Smooth muscle cell (in vitro differentiated cells): ENCODE results near the gene GPR158. TPM values are rescaled to one million over a fixed set of nuclear protein-coding genes. Genes with fewer than 3 reads are reported as not detected.

ENCODE experiments used
- DNase-seq: peaks from one replicate; lab custom pipeline; 2025; ENCODE audit not compliant: unreplicated experiment; lab: John Stamatoyannopoulos, UW
- H2AFZ ChIP-seq: fragments of 200-600 bp; sonication (generic); 2 replicates; pipeline ENCODE4 v1.6.0; 2016; ENCODE audit warnings: antibody characterized with exemption, low read depth, mild to moderate bottlenecking
- H3F3A ChIP-seq: fragments of 200-600 bp; sonication (generic); 2 replicates; pipeline ENCODE4 v1.6.0; 2017; ENCODE audit warnings: antibody characterized with exemption, low read depth
- H3K27ac ChIP-seq: fragments of 200-600 bp; sonication (generic); 2 replicates; pipeline ENCODE4 v1.5.1; 2016; ENCODE audit warnings: low read depth, mild to moderate bottlenecking
- H3K27me3 ChIP-seq: fragments of 200-600 bp; sonication (generic); 2 replicates; pipeline ENCODE4 v1.6.1; 2016; ENCODE audit warnings: low read depth, mild to moderate bottlenecking
- H3K36me3 ChIP-seq: fragments of 200-600 bp; sonication (generic); 2 replicates; pipeline ENCODE4 v1.5.1; 2016; ENCODE audit warnings: low read depth
- H3K4me1 ChIP-seq: fragments of 200-600 bp; sonication (generic); 2 replicates; pipeline ENCODE4 v1.5.1; 2016; ENCODE audit warnings: low read depth
- H3K4me2 ChIP-seq: fragments of 200-600 bp; sonication (generic); 2 replicates; pipeline ENCODE4 v1.6.0; 2016; ENCODE audit warnings: mild to moderate bottlenecking
- H3K4me3 ChIP-seq: fragments of 200-600 bp; sonication (generic); 2 replicates; pipeline ENCODE4 v1.5.1; 2016; ENCODE audit warnings: mild to moderate bottlenecking
- H3K79me2 ChIP-seq: fragments of 200-600 bp; sonication (generic); 2 replicates; pipeline ENCODE4 v1.6.0; 2016; ENCODE audit warnings: low read depth, mild to moderate bottlenecking
- H3K9ac ChIP-seq: fragments of 200-600 bp; sonication (generic); 2 replicates; pipeline ENCODE4 v1.6.0; 2016; ENCODE audit warnings: low read depth
- H3K9me3 ChIP-seq: fragments of 200-600 bp; sonication (generic); replicated peaks from 2 replicates; pipeline ENCODE4 v1.5.1; 2016; ENCODE audit warnings: low read depth
- H4K20me1 ChIP-seq: fragments of 200-600 bp; sonication (generic); 2 replicates; pipeline ENCODE4 v1.6.0; 2016; ENCODE audit warnings: low read depth
- CTCF ChIP-seq: fragments of 200-600 bp; sonication (generic); IDR thresholded peaks from 2 replicates; pipeline ENCODE4 v1.5.1; 2017; ENCODE audit warnings: borderline replicate concordance, mild to moderate bottlenecking, antibody characterized with exemption; ENCODE audit not compliant: insufficient read depth, poor library complexity, severe bottlenecking
- WGBS: methylation state at CpG from one replicate; pipeline ENCODE4 v1.1.7; 2016; ENCODE audit warnings: low lambda C conversion rate; 5-methylcytosine and 5-hydroxymethylcytosine counted together
- polyA plus RNA-seq: library from polyadenylated mRNA; unstranded; fragments of >200 nt; fragmentation: Nextera tagmentation; extraction: Ambion mirVana; gene quantifications from 2 replicates; pipeline ENCODE4 v1.2.1, GENCODE V29; 2016
- total RNA-seq: library from RNA; depleted of rRNA; stranded (reverse); fragments of >200 nt; gene quantifications from 2 replicates; pipeline ENCODE4 v1.2.3, GENCODE V29; 2014

The GPR158 gene
- total and polyA plus RNA-seq, 2 experiments from 2014 or later, result 1.5 to 5.5 TPM

GRCh38 chr10:25531457-25532061 lies 356.8 kb downstream of the GPR158 start:
- Histone ChIP-seq H3K4me3 (no peak overlapping the region), H3K36me3 (no peaks in the 10 kb centered on the region), H3K9ac (no peak overlapping the region), H4K20me1 (no peaks in the 10 kb centered on the region), H3K4me1 (no peaks in the 10 kb centered on the region), H3K27me3 (no peaks in the 10 kb centered on the region), H3K4me2 (peak overlapping the region; percentile 33), H3F3A (no peaks in the 10 kb centered on the region), H3K9me3 (no peaks in the 10 kb centered on the region), H3K27ac (peak overlapping the region; percentile 31), H2AFZ (no peak overlapping the region), H3K79me2 (no peaks in the 10 kb centered on the region)
- no peak for DNase-seq
- 47% methylated on average over 5 of the region's 5 CpGs for WGBS
- no peak for TF ChIP-seq CTCF

- H2AFZ ChIP-seq, result no peak overlapping the region
- no peaks in the 10 kb centered on the region for H4K20me1 ChIP-seq
- H3F3A ChIP-seq, result no peaks in the 10 kb centered on the region
- WGBS, result 90% methylated on average over 3 of the region's 3 CpGs
- H3K4me2 ChIP-seq, result no peak overlapping the region
- no peak overlapping the region for H3K4me3 ChIP-seq
- H3K9me3 ChIP-seq, result no peaks in the 10 kb centered on the region
- no peaks in the 10 kb centered on the region for H3K79me2 ChIP-seq
- H3K9ac ChIP-seq, result no peak overlapping the region
- no peak for DNase-seq
- H3K4me1 ChIP-seq, result no peaks in the 10 kb centered on the region
- peak overlapping the region; percentile 31 for H3K27ac ChIP-seq
- no peaks in the 10 kb centered on the region for H3K27me3 ChIP-seq
- no peaks in the 10 kb centered on the region for H3K36me3 ChIP-seq
- TF ChIP-seq CTCF, result no peak
Observed at GRCh38 chr10:25532213-25532612, 357.4 kb downstream of the GPR158 start.

- Histone ChIP-seq H3K9ac (no peak overlapping the region), H2AFZ (no peak overlapping the region), H3K4me3 (no peak overlapping the region), H3K36me3 (no peaks in the 10 kb centered on the region), H3K4me1 (no peaks in the 10 kb centered on the region), H4K20me1 (no peaks in the 10 kb centered on the region), H3K4me2 (no peak overlapping the region), H3K79me2 (no peaks in the 10 kb centered on the region), H3K27me3 (no peaks in the 10 kb centered on the region), H3F3A (no peaks in the 10 kb centered on the region), H3K9me3 (no peaks in the 10 kb centered on the region), H3K27ac (no peak overlapping the region)
- no peak for TF ChIP-seq CTCF
- DNase-seq, result no peak
Observed at GRCh38 chr10:25536027-25536426, 361.2 kb downstream of the GPR158 start.

- no peak for DNase-seq
- H4K20me1 ChIP-seq, result no peaks in the 10 kb centered on the region
- no peaks in the 10 kb centered on the region for H3K27me3 ChIP-seq
- H3K9me3 ChIP-seq, result no peaks in the 10 kb centered on the region
- no peaks in the 10 kb centered on the region for H3K36me3 ChIP-seq
- peak overlapping the region; percentile 48 for H2AFZ ChIP-seq
- H3K9ac ChIP-seq, result no peak overlapping the region
- H3K27ac ChIP-seq, result no peak overlapping the region
- no peaks in the 10 kb centered on the region for H3F3A ChIP-seq
- H3K79me2 ChIP-seq, result no peaks in the 10 kb centered on the region
- WGBS, result 65% methylated on average over 4 of the region's 4 CpGs
- H3K4me3 ChIP-seq, result no peak overlapping the region
- peaks cover 18% of the 10 kb centered on the region for H3K4me1 ChIP-seq
- no peak for TF ChIP-seq CTCF
- H3K4me2 ChIP-seq, result peak overlapping the region; percentile 35
Observed at GRCh38 chr10:25547382-25547781, 372.6 kb downstream of the GPR158 start.
